SU-DHL-6 (cell line): ENCODE measurements around the gene COL15A1.

Source experiments
- H2AFZ ChIP-seq: fragments of 200-600 bp; sonication (generic); 2 replicates; pipeline ENCODE4 v1.6.1; 2014; ENCODE audit warnings: low read depth, mild to moderate bottlenecking, moderate library complexity, mixed read lengths, antibody characterized with exemption, low read length; ENCODE audit not compliant: severe bottlenecking
- H3F3A ChIP-seq: fragments of 200-600 bp; shearing (Covaris generic); 2 replicates; pipeline ENCODE4 v1.6.0; 2016; ENCODE audit warnings: antibody characterized with exemption, mild to moderate bottlenecking; ENCODE audit not compliant: insufficient read depth
- H3K27ac ChIP-seq: fragments of 200-600 bp; sonication (generic); 2 replicates; pipeline ENCODE4 v1.5.1; 2016; ENCODE audit warnings: low read depth, mild to moderate bottlenecking, low read length, moderate library complexity, mixed read lengths
- H3K27me3 ChIP-seq: fragments of 200-600 bp; sonication (generic), shearing (Covaris generic); 2 replicates; pipeline ENCODE4 v1.6.0; 2014; ENCODE audit warnings: mild to moderate bottlenecking, low read length
- H3K36me3 ChIP-seq: fragments of 200-600 bp; sonication (generic); 2 replicates; pipeline ENCODE4 v1.6.1; 2014; ENCODE audit warnings: mild to moderate bottlenecking, low read length, mixed read lengths
- H3K4me2 ChIP-seq: fragments of 300-600, 200-600 bp; shearing (Covaris generic), sonication (generic); 2 replicates; pipeline ENCODE4 v1.6.0; 2014; ENCODE audit warnings: low read length, low read depth, mild to moderate bottlenecking; ENCODE audit not compliant: poor library complexity, severe bottlenecking
- H3K4me3 ChIP-seq: fragments of 200-600 bp; sonication (generic); 2 replicates; pipeline ENCODE4 v1.5.1; 2014; ENCODE audit warnings: antibody characterized with exemption, low read length, mild to moderate bottlenecking, mixed read lengths; ENCODE audit not compliant: insufficient read depth, poor library complexity, severe bottlenecking
- H3K79me2 ChIP-seq: fragments of 200-600 bp; sonication (generic); 2 replicates; pipeline ENCODE4 v1.6.1; 2014; ENCODE audit warnings: mild to moderate bottlenecking, low read length, moderate library complexity; ENCODE audit not compliant: insufficient read depth
- H3K9ac ChIP-seq: fragments of 200-600 bp; sonication (generic); 2 replicates; pipeline ENCODE4 v1.7.0; 2014; ENCODE audit warnings: mild to moderate bottlenecking, low read length
- H3K9me2 ChIP-seq: fragments of 200-600 bp; sonication (generic); replicated peaks from 2 replicates; pipeline ENCODE4 v1.6.1; 2014; ENCODE audit warnings: low read length; ENCODE audit not compliant: insufficient read depth
- H3K9me3 ChIP-seq: fragments of 200-600 bp; sonication (generic); 2 replicates; pipeline ENCODE4 v1.6.1; 2014; ENCODE audit warnings: low read length, mixed read lengths; ENCODE audit not compliant: insufficient read depth
- H4K20me1 ChIP-seq: fragments of 200-600 bp; sonication (generic); 2 replicates; pipeline ENCODE4 v1.6.1; 2014; ENCODE audit warnings: low read depth, mild to moderate bottlenecking, antibody characterized with exemption, low read length, moderate library complexity, mixed read lengths
- EZH2phosphoT487 ChIP-seq: fragments of 200-600 bp; sonication (generic), shearing (Covaris generic); conservative IDR thresholded peaks from 2 replicates; pipeline ENCODE4 v1.6.1; 2018; ENCODE audit warnings: mild to moderate bottlenecking, antibody characterized with exemption, low read length, moderate library complexity, mixed read lengths
- TF ChIP-seq, protein P1 (sequence below): fragments of 200-600 bp; sonication (generic); IDR thresholded peaks from one replicate; pipeline ENCODE4 v1.5.1; 2017; ENCODE audit warnings: antibody characterized with exemption, mild to moderate bottlenecking, low read length, moderate library complexity; ENCODE audit not compliant: insufficient read depth, poor library complexity, severe bottlenecking

COL15A1 gene

DNA sequence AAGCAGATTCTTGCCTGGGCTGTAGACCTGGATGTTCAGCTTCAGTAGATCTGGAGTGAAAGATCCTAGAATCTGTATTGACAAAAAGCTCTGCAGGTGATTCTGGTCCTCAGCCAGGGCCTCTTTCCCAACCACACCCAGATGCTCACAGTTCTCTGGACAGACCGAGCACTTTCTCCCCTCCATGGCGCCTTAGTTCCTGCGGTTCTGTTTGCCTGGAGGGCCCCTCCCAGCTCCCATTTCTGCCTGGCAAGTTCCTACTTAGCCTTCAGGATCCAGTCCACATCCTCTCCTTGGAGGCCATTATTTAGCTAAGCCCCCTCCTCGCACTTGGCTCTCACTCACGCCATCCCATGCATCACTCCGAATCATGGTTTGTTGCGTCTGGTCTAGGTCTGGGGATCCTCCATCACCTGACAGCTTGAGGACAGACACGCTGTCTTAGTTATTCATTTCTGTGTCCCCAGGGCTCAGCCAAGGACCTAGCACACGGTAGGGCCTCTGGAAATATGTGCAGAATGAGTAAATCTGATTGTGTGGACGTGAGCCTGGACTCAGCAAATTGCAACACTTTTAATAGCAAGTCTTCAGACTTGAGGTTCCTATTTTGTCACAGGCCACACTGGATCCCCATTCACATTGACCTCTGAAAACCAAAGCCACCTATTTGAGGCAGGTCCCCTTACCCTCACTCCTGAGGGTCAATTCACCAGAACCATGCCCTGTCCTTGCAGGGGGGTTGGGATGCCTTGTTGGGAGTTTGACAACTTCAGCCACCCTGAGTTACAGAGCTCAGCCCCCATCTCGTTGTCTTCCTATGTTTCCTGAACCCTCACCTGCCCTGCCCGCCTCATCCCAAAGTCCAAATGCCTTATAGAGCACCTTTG lies 50.7 kb downstream of the COL15A1 start:
- TF ChIP-seq, protein P1, sequence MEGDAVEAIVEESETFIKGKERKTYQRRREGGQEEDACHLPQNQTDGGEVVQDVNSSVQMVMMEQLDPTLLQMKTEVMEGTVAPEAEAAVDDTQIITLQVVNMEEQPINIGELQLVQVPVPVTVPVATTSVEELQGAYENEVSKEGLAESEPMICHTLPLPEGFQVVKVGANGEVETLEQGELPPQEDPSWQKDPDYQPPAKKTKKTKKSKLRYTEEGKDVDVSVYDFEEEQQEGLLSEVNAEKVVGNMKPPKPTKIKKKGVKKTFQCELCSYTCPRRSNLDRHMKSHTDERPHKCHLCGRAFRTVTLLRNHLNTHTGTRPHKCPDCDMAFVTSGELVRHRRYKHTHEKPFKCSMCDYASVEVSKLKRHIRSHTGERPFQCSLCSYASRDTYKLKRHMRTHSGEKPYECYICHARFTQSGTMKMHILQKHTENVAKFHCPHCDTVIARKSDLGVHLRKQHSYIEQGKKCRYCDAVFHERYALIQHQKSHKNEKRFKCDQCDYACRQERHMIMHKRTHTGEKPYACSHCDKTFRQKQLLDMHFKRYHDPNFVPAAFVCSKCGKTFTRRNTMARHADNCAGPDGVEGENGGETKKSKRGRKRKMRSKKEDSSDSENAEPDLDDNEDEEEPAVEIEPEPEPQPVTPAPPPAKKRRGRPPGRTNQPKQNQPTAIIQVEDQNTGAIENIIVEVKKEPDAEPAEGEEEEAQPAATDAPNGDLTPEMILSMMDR, result no peak
- no peak for TF ChIP-seq EZH2phosphoT487
- Histone ChIP-seq H3F3A (no peaks in the 10 kb centered on the region), H4K20me1 (no peaks in the 10 kb centered on the region), H3K79me2 (no peaks in the 10 kb centered on the region), H3K36me3 (no peaks in the 10 kb centered on the region), H3K4me3 (no peak overlapping the region), H3K9me3 (no peaks in the 10 kb centered on the region), H3K27ac (no peak overlapping the region), H3K9me2 (no peaks in the 10 kb centered on the region), H2AFZ (no peak overlapping the region), H3K9ac (no peak overlapping the region), H3K4me2 (no peak overlapping the region), H3K27me3 (no peaks in the 10 kb centered on the region)

DNA sequence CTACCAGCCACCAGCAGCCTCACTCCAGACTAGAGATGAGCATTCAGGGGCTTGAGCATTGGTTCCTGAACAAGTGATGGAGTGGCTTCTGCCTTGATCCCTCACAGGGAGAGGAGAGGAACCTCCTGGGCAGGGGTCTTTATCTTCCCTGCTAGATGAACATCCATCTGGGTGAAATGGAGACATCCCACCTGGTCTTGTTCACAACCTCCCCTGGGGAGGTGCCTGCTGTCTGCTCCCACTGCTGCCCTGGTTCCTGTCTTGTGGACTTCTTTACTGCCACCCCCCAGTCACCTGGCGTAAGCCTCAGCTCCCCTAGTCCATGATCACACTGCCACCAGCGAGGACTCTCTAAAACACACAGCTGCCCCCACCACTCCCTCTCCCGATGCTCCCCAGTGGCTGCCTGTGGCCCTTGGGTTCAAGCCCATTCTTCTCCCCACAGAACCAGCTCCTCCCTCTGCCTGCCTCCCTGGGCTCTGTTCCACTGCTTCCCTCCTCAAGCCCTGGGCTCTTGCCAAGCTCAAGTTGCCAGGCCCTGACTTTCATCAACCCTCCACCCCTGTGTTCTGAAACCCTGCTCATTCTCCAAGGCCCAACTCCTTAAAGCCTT lies 51.5 kb downstream of the COL15A1 start:
- Histone ChIP-seq H3K79me2 (no peaks in the 10 kb centered on the region), H2AFZ (no peak overlapping the region), H3K9ac (no peak overlapping the region), H3K27ac (no peak overlapping the region), H3K27me3 (no peaks in the 10 kb centered on the region), H3K4me2 (no peak overlapping the region), H3K4me3 (no peak overlapping the region), H4K20me1 (no peaks in the 10 kb centered on the region), H3K36me3 (no peaks in the 10 kb centered on the region), H3F3A (no peaks in the 10 kb centered on the region), H3K9me2 (no peaks in the 10 kb centered on the region), H3K9me3 (no peaks in the 10 kb centered on the region)
- TF ChIP-seq, protein P1, result no peak
- no peak for TF ChIP-seq EZH2phosphoT487

DNA sequence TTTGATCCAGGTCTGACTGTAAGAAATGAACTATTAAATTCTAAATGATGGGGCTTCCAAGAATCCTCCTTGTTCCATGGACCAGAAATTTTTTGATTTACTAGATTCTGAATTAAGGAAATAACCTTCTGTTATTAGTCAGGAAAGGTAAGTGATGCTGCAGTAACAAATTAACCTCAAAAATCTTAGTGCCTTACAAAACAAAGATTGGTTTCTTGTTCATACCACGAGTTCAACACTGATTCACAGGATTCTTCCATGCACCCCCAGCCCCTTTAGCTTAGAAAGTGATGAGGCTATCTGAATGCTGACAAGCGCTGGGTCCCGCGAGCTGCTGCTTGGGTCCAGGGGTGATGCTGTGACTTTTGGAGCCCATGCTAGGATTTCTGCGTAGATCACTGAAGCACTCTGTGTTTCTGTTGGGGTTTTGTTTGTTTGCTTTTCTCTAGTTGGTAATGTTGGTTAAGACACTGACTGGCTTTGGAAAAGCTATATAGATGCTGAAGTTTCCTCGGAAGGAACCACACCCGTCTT lies 52.3 kb downstream of the COL15A1 start:
- H3K9me3 ChIP-seq, result no peaks in the 10 kb centered on the region
- H3K4me2 ChIP-seq, result no peak overlapping the region
- no peaks in the 10 kb centered on the region for H3K79me2 ChIP-seq
- H3K4me3 ChIP-seq, result no peak overlapping the region
- no peaks in the 10 kb centered on the region for H3K27me3 ChIP-seq
- H3K9me2 ChIP-seq, result no peaks in the 10 kb centered on the region
- no peaks in the 10 kb centered on the region for H4K20me1 ChIP-seq
- H3K9ac ChIP-seq, result no peak overlapping the region
- no peak overlapping the region for H2AFZ ChIP-seq
- no peak overlapping the region for H3K27ac ChIP-seq
- no peaks in the 10 kb centered on the region for H3F3A ChIP-seq
- no peaks in the 10 kb centered on the region for H3K36me3 ChIP-seq
- TF ChIP-seq, protein P1, result no peak
- TF ChIP-seq EZH2phosphoT487, result no peak
